Activated CD4-positive, alpha-beta T cell treated with anti-CD3 and anti-CD28 coated beads, Interleukin-2, amount 50 U/mL, for 48 hours (primary cell): Measurements from ENCODE around the gene TPP1.

Source experiments
- DNase-seq, 2 experiments: peaks; one replicate each; pipeline ENCODE4 v3.0.0-alpha.2; 2020

Gene TPP1

GRCh38 chr11:6586434-6587359 lies 32.5 kb downstream of the TPP1 start:
- DNase-seq, result no peak

DNA sequence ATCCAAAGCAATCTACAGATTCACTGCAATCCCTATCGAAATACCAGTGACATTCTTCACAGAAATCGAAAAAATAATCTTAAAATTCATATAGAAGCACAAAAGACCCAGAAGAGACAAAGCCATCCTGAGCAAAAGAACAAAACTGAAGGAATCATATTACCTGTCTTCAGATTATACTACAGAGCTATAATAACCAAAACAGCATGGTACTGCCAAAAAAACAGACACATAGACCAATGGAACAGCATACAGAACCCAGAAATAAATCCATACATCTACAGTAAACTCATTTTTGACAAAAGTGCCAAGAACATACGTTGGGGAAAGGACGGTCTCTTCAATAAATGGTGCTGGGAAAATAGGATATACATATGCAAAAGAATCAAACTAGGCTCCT lies 34.7 kb downstream of the TPP1 start:
- DNase-seq, result no peak

DNA sequence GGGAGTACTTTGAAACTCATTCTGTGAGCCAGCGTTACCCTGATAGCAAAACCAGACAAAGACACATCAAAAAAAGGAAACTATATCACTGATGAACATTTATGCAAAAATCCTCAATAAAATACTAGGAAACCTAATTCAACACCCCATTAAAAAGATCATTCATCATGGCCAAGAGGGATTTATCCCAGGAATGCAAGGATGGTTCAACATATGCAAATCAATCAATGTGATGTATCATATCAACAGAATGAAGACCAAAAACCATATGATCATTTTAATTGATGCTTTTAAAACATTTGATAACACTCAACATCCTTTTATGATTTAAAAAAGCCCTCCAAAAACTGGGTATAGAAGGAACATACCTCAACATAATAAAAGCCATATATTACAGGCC lies 35.6 kb downstream of the TPP1 start:
- DNase-seq, result no peak

- no peak for DNase-seq
Measured at GRCh38 chr11:6579681-6580080, 39.5 kb downstream of the TPP1 start.

DNA sequence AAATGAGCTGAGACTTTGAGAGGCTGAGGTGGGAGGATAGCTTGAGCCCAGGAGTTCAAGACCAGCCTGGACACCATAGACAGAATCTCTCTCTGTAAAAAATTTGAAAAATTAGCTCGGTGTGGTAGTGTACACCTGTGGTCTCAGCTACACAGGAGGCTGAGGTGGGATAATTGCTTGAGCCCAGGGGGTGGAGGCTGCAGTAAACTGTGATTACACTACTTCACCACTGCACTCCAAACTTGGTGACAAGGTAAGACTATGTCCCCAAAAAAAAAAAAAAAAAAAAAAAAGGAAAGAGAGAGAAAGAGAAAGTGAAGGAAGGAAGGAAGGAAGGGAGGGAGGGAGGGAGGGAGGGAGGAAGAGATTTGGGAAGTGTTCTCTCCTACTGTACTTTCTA lies 41.1 kb downstream of the TPP1 start:
- DNase-seq, result no peak

- no peak for DNase-seq
Measured at GRCh38 chr11:6576471-6577373, 42.5 kb downstream of the TPP1 start.

- no peak for DNase-seq
Measured at GRCh38 chr11:6574816-6575715, 44.2 kb downstream of the TPP1 start.

DNA sequence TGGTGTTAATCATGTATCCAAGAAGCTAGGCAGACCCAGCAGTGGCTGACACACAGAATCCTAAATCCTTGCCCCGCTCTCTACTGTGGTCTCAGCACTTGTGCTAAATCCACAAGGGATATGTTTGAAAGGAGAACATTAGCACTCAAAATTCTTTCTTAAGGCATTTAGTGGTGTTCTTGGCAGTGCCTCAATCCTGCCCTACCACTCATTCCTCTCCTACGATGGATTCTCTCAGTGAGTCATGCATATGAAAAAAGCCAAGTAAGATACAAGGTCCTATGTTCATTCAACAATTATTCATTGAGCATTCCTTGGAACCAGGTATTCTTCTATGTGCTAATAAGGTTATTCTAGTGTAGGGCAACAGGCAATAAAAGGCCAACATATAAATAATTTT lies 47.0 kb downstream of the TPP1 start:
- no peak for DNase-seq

DNA sequence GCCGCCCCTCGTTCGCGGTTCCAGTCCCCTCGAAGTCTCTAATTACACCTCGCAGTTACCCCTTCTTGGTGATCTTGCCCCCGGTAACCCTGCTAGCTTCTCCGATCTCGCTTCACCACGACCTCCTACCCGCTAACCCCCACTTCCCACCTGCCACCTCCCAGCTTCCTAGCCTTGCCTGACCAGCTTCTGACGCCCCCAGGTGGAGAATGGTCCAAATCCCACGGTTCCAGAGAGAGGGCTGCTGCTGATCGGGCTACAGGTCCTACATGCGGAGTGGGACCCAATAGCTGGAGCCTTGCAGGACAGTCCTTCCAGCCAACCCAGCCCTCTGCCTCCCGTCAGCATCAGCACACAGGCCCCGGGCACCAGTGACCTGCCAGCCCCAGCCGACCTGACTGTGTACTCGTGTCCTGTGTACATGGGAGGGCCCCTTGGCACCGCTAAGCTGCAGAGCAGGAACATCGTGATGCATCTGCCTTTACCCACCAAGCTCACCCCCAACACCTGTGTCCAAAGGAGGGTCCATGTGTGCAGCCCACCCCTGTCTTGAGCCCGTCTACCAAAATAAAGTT lies 47.7 kb downstream of the TPP1 start:
- no peak for DNase-seq

- no peak for DNase-seq
Measured at GRCh38 chr11:6570691-6571427, 48.4 kb downstream of the TPP1 start.

DNA sequence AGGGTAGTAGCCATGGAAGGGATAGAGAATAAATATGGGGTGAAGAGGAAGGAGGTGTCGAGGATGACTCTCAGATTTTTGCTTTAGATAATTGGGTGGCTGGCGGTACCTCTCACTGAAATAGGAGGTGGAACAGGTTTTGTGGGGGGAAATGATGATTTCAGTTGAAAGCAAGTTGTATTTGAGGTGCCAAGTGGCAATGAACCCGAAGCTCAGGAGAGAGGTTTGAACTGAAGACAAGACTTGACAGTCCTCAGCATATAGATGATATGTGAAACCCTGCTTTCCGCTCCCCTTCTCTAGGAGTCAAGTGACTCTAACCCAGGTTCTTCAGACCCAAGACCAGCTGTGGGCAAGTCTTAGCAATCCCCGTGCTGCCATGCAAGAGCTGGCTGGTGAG lies 49.5 kb downstream of the TPP1 start:
- no peak for DNase-seq

DNA sequence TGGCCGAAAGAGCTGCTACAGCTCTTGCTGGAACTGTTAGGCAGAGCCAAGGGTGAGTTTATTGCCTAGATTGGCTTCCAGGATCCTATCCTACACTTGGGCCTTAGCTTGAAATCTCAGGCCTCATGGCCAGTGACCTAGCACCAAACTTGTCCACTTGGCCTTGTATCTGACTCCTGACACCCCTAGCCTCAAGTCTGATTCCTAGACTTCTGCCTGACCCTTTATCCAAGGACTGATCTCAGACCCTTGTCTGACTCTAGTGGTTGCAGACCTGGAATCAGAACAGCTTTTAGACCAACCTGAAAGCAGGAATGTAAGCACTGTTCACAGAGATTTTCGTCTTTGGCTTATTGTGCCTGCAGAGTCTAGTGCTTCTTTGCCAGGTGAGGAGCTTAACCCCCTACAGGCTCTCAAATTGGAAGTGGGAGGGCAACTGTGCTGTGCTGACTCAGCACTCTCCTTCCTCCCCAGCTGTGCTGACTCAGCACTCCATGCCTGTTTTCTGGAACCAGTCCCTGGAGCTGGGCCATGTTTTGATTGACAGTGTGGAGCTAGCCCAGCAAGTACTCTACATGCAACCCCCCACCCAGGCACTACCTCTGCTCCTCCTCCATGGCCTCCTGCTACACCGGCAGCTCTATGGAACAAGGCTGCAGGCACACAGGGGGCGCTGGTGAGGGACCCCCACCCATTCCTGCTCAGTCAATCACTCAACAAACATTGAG lies 50.9 kb downstream of the TPP1 start:
- no peak for DNase-seq

DNA sequence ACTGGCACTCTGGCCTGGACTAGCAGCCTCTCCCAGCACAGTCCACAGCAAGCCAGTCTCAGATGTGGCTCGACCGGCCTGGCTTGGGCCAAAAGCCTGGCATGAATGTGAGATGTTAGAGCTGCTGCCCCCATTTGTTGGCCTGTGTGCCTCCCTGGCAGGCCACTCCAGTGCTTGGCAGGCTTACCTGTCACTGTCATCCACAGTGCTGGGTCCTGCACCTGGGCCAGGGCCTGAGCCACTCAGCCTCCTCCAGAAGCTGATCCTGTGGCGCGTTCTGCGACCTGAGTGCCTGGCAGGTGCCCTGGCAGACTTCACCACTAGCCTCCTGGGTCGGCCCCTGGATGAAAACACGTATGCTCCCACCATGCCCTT lies 51.9 kb downstream of the TPP1 start:
- DNase-seq, result no peak

DNA sequence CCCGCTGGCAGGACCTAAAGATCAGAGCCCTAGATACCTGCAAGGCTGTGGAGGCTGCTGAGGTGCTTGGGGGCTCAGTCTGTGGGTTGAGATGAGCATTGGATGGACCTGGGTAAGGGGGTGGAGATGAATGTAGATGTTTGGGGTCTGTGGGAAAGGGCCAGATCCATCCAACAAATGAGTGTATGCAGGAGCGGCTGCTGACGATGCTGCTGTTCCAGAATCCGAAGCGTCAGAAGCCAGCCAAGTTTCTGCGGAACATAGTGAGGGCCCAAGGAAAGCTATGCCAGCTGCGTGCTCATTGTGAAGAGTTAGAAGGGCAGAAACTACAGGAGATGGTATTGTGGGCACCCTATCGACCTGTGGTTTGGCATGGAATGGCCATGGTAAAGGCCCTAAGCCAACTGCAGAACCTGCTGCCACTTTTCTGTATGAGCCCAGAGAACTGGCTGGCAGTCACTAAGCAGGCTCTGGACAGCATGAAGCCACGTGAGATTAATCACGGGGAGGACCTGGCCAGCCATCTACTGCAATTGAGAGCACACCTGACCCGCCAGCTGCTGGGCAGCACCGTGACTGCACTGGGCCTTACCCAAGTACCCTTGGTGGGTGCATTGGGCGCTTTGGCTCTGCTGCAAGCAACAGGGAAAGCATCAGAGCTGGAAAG lies 52.4 kb downstream of the TPP1 start:
- no peak for DNase-seq

GRCh38 chr11:6565988-6566703 lies 53.1 kb downstream of the TPP1 start:
- DNase-seq, result no peak

DNA sequence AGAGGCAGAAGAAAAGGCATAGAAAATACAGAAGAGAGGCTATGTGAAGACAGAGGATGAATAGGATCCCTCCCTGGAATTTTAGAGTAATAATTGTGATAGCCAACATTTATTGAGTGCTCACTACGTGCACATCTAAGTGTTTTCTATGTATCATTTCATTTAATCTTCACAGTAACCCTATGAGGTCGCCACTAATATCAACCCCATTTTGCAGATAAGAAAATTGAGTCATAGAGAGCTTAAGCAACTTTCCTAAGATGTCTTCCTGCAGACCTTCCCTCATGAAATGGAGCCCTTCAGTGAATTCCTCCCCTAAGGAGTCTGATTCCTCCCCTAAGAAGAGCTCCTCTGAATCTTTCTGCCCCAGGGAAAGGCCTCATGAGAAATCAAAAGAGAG lies 53.9 kb downstream of the TPP1 start:
- no peak for DNase-seq

DNA sequence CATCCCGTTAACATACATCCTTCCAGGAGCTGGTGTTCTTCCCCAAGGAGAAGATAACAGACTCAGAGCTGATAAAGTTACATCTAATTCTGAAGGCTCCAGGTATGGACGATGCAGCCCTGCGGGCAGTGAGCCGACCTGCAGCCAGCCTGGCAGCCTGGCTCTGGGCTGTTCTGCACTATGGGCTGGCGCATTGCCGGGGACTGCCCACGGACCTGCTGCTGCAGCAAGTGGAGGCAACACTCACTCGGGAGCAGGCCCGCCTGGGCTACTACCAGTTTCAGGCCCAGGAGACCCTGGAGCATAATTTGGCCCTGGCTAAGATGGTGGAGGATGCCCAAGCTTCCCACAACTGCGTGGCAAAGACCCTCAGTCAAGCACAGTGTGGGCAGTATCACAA lies 55.6 kb downstream of the TPP1 start:
- DNase-seq, result no peak

- no peak for DNase-seq
Measured at GRCh38 chr11:6563121-6563619, 56.1 kb downstream of the TPP1 start.
